Stimulated activated CD4-positive, alpha-beta T cell treated with anti-CD3 and anti-CD28 coated beads, Interleukin-1b, Interleukin-23, amount 100 ng/mL, for 1 hour (primary cell): ENCODE results near the gene EFNB3.

Experiments used
- DNase-seq, 2 donors: peaks; one replicate each; pipeline ENCODE4 v3.0.0-alpha.2; 2020; ENCODE audit warnings: low read depth in 2 of 2

EFNB3 gene

GRCh38 chr17:7697828-7698588, 7.0 kb upstream of the EFNB3 start:
- DNase-seq: no peak

- DNase-seq: no peak
These were observed 4.5 kb upstream of the EFNB3 start for GRCh38 chr17:7700510-7700909.

- DNase-seq: no peak
These were observed 3.3 kb upstream of the EFNB3 start for GRCh38 chr17:7701681-7702080.

GRCh38 chr17:7702776-7703175, 2.2 kb upstream of the EFNB3 start:
- DNase-seq: no peak

GRCh38 chr17:7703584-7704479, 1.2 kb upstream of the EFNB3 start:
- no peak for DNase-seq

GRCh38 chr17:7705269-7706255, 560 bp downstream of the EFNB3 start:
- no peak for DNase-seq

GRCh38 chr17:7706631-7707354, 1.8 kb downstream of the EFNB3 start:
- no peak for DNase-seq

- DNase-seq: no peak
These were observed 2.4 kb downstream of the EFNB3 start for GRCh38 chr17:7707446-7707845.

GRCh38 chr17:7707858-7708750, 3.1 kb downstream of the EFNB3 start:
- DNase-seq: no peak

GRCh38 chr17:7709031-7709430, 4.0 kb downstream of the EFNB3 start:
- no peak for DNase-seq

GRCh38 chr17:7710301-7710700, 5.3 kb downstream of the EFNB3 start:
- no peak for DNase-seq

- no peak for DNase-seq
These were observed 6.2 kb downstream of the EFNB3 start for GRCh38 chr17:7711051-7711755.

- no peak for DNase-seq
These were observed 7.2 kb downstream of the EFNB3 start for GRCh38 chr17:7712111-7712771.

- DNase-seq: no peak
These were observed 8.8 kb downstream of the EFNB3 start for GRCh38 chr17:7713782-7714181.

- DNase-seq: no peak
These were observed 10.0 kb downstream of the EFNB3 start for GRCh38 chr17:7714721-7715594.

- no peak for DNase-seq
These were observed 11.2 kb downstream of the EFNB3 start for GRCh38 chr17:7715936-7716886.
